Skin epidermis (tissue), 12 donors: ENCODE measurements around the gene EIF4ENIF1.
"Not testable (repeated sequence)": the region's sequence is repeated elsewhere in the genome, so short reads cannot be mapped to it uniquely, and the experiment has no call there.

Source experiments
- H3K27ac ChIP-seq, 21 experiments: fragments of 200-600 bp; sonication (generic) in 11 of 21; one replicate each; pipeline ENCODE4 v1.5.0; 2020; ENCODE audit warnings: mild to moderate bottlenecking in 3 of 21, inconsistent platforms in 2 of 21, moderate library complexity in 2 of 21
- H3K4me3 ChIP-seq, 7 experiments: fragments of 200-600 bp; sonication (generic) in 2 of 7; one replicate each; pipeline ENCODE4 v1.5.0; 2020; ENCODE audit warnings: inconsistent platforms in 2 of 7, mild to moderate bottlenecking in 2 of 7, moderate library complexity in 1 of 7

The EIF4ENIF1 gene

GRCh38 chr22:31489632-31490495 is at the start of gene EIF4ENIF1:
TSS of gene EIF4ENIF1 (minus strand) at chr22:31489842. CDS start at chr22:31488718, 1,124 bp downstream.
- H3K4me3 ChIP-seq = peak within 1 kb of the TSS; percentile 62 to 89 (median 70)
- peak within 1 kb of the TSS; percentile 75 to 100 (median 98) for H3K27ac ChIP-seq

- H3K4me3 ChIP-seq = no peak overlapping the region
- no peak overlapping the region for H3K27ac ChIP-seq
Measured at GRCh38 chr22:31538815-31539214, 49.2 kb upstream of the EIF4ENIF1 start.

- Histone ChIP-seq H3K27ac (peak overlapping the region in 1 of 21 experiments; percentile 43), H3K4me3 (no peak overlapping the region)
Measured at GRCh38 chr22:31537019-31537535, 47.4 kb upstream of the EIF4ENIF1 start.

GRCh38 chr22:31533374-31533773 is 43.7 kb upstream of the EIF4ENIF1 start:
- Histone ChIP-seq H3K27ac (peak overlapping the region in 1 of 21 experiments; percentile 21), H3K4me3 (no peak overlapping the region)

- H3K4me3 ChIP-seq = no peak overlapping the region
- no peak overlapping the region for H3K27ac ChIP-seq
Measured at GRCh38 chr22:31532060-31532459, 42.4 kb upstream of the EIF4ENIF1 start.

- no peak overlapping the region for H3K4me3 ChIP-seq
- H3K27ac ChIP-seq = peak overlapping the region in 1 of 21 experiments; percentile 34
Measured at GRCh38 chr22:31530823-31531195, 41.2 kb upstream of the EIF4ENIF1 start.

- Histone ChIP-seq H3K27ac (no peak overlapping the region), H3K4me3 (no peak overlapping the region)
Measured at GRCh38 chr22:31526270-31526669, 36.6 kb upstream of the EIF4ENIF1 start.

GRCh38 chr22:31524132-31524531 is 34.5 kb upstream of the EIF4ENIF1 start:
- not testable (repeated sequence) for H3K27ac ChIP-seq, H3K4me3 ChIP-seq

GRCh38 chr22:31520051-31520450 is 30.4 kb upstream of the EIF4ENIF1 start:
- Histone ChIP-seq H3K4me3 (no peak overlapping the region), H3K27ac (no peak overlapping the region)

GRCh38 chr22:31509061-31509762 is 19.6 kb upstream of the EIF4ENIF1 start:
- Histone ChIP-seq H3K4me3 (no peak overlapping the region), H3K27ac (no peak overlapping the region)

GRCh38 chr22:31508536-31508935 is 18.9 kb upstream of the EIF4ENIF1 start:
- no peak overlapping the region for H3K4me3 ChIP-seq
- H3K27ac ChIP-seq = no peak overlapping the region

- not testable (repeated sequence) for H3K27ac ChIP-seq, H3K4me3 ChIP-seq
Measured at GRCh38 chr22:31507517-31507916, 17.9 kb upstream of the EIF4ENIF1 start.

GRCh38 chr22:31504282-31504681 is 14.6 kb upstream of the EIF4ENIF1 start:
- Histone ChIP-seq H3K4me3 (no peak overlapping the region), H3K27ac (no peak overlapping the region)

GRCh38 chr22:31503211-31503964 is 13.7 kb upstream of the EIF4ENIF1 start:
- no peak overlapping the region for H3K27ac ChIP-seq
- no peak overlapping the region for H3K4me3 ChIP-seq

- Histone ChIP-seq H3K27ac (no peak overlapping the region), H3K4me3 (no peak overlapping the region)
Measured at GRCh38 chr22:31501738-31502137, 12.1 kb upstream of the EIF4ENIF1 start.

GRCh38 chr22:31497148-31497938 is 7.7 kb upstream of the EIF4ENIF1 start:
- Histone ChIP-seq H3K4me3 (peak overlapping the region; percentile 63 to 89 (median 78)), H3K27ac (peak overlapping the region in 20 of 21 experiments; percentile 23 to 89 (median 78))

- H3K4me3 ChIP-seq = peak overlapping the region; percentile 63 to 89 (median 78)
- H3K27ac ChIP-seq = peak overlapping the region; percentile 23 to 89 (median 78)
Measured at GRCh38 chr22:31496735-31497146, 7.1 kb upstream of the EIF4ENIF1 start.

GRCh38 chr22:31496007-31496734 is 6.5 kb upstream of the EIF4ENIF1 start, which contains the start of gene SFI1:
TSS of gene SFI1 (plus strand) at chr22:31496536. CDS start at chr22:31508285, 11,749 bp downstream.
- H3K27ac ChIP-seq = peak within 1 kb of the TSS; percentile 23 to 89 (median 78)
- H3K4me3 ChIP-seq = peak within 1 kb of the TSS; percentile 63 to 89 (median 78)
